A549 treated with RU486 at 1 μM for 4 hours (cell line): Measurements from ENCODE around the gene FOXD3. TPM values are rescaled to one million over a fixed set of nuclear protein-coding genes. Genes with fewer than 3 reads are reported as not detected.

ENCODE experiments used
- total RNA-seq: library from RNA; stranded (reverse); fragments of 200-300 nt; extraction: Qiagen RNA extraction; gene quantifications from 5 replicates; pipeline ENCODE4 v1.2.3, GENCODE V29; 2022; ENCODE audit warnings: low read depth

The FOXD3 gene
- total RNA-seq = 0.54 to 1.1 TPM (median 0.92 TPM) in 5 replicates

DNA sequence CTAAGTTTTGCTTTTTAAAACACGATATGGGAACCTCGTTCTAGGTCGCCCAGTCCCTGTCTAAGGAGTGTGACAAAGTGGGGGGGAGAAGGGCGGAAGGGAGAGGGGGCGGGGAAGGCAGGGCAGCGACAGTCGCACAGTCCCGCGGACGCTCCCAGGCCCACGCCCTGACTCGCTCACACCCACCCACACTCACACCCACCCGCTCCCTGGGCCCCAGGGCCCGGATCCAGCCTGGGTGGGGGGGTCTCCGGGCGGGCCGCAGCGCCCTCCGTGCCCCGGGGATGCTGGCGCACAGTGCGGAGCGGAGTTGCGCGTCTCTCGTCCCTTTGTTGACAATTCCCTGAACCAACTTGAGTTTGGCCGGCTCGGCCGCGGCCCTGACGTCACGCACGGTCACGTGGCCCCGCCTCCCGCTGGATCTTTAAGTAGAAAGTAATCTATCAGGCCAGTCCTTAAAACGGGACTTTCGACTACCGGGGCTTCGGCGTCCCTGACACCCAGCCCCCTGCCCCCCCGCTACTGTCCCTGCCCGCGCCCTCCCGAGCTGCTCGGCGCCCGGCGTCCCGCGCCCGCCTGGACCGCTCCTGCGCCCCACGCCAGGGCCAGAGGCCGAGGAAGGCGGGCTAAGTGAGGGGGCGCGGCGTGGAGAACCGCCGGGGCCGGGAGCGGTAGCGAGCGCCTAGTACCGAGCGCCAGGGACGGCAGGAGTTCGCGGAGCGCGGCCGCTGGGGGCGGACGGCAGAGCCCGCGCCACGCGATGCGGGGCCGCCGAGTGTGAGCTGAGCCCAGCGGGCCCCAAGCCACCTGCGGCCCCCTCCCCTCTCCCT, at the start of gene FOXD3:
Gene FOXD3, plus strand, starts transcription at position 454 of the 830 bp plus-strand sequence. CDS start 492 bp downstream, outside the sequence.

DNA sequence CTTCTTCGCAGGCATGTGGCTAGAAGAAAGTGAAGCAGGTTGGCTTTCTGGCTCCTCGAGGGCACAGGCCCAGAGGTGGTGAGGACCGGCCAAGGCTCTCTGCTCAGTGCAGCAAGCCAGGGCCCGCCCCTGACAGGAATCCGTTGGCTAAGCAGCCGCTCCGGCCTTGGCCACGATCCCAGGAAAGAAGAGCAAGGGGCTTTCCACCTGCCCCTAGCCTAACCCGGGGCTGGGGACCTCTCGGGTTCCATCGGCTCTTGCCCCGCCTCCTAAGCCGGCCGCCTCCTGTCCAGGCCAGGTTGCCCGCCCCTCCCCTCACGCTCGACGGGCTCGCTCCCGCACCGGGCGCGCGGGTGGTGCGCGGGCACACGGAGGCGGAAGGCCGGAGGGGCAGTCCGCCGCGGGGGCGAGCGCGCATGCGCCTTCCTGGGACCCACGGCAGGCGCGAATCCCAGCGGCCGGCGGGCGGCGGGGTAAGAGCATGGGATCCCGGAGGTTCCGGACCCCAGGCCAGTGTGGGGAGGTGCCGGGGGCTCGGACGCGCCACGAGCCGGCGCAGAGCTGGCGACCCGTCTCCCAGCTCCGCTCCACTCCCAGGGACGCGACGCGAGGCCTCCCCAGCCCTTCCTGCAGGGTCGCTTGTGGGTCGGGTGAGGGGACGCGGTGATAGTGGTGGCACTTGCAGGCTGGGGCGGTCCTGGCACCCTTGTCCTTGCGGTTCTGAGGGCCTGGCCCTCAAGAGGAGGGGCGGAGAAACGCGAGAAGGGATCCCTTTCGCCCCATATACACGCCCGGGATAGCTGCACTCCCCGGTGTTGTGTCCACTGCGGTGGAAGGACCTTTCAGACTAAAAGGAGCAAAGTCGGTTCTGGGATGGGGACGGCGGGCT, 45.1 kb downstream of the FOXD3 start, which contains the start of gene ALG6:
Gene ALG6, plus strand, starts transcription at position 413 of the 889 bp plus-strand sequence. CDS start 3,351 bp downstream, outside the sequence.

Other genes with a start within 250 kb of the FOXD3 start
- 1.6 to 6.0 TPM (median 5.6 TPM) in 5 replicates for gene ALG6, start 45.1 kb downstream of the FOXD3 start, total RNA-seq
- gene ITGB3BP, start 200.7 kb downstream of the FOXD3 start, total RNA-seq = 6.1 to 29.7 TPM (median 25.1 TPM) in 5 replicates
- 2.6 to 3.5 TPM (median 3.0 TPM) in 5 replicates for gene EFCAB7, start 201.0 kb downstream of the FOXD3 start, total RNA-seq